ENCODE measurements around the gene RCAN1. TPM values are rescaled to one million over a fixed set of nuclear protein-coding genes. Genes with fewer than 3 reads are reported as not detected.

Gene RCAN1
- total RNA-seq, 1 experiment from 2014 or later = 16.8 TPM

DNA sequence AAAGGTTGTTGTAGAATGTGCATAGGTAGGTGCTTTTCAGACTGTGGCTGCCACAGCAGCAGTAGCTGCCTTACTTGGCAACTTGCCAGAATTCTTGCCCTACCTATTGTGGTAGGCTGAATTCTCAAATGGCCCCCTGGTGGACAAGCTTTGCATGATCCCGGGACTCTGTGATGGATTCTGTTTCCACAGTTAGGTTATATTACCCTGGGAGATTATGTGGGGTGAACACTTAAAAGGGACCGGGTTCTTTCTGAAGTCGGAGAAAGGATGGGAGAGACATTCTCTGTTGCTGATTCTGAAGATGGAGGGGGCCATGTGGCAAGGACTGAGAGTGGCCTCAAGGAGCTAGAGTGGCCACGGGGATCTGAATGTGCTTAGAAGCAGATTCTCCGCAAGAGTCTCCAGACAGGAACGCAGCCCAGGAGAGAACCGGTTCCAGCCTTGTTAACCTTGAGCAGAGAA, 70.8 kb downstream of the RCAN1 start:
- peak; percentile 62 for DNase-seq (ENCODE audit: low read depth)

GRCh38 chr21:34543017-34543416, 71.9 kb downstream of the RCAN1 start:
- no peak for DNase-seq (ENCODE audit: low read depth)

DNA sequence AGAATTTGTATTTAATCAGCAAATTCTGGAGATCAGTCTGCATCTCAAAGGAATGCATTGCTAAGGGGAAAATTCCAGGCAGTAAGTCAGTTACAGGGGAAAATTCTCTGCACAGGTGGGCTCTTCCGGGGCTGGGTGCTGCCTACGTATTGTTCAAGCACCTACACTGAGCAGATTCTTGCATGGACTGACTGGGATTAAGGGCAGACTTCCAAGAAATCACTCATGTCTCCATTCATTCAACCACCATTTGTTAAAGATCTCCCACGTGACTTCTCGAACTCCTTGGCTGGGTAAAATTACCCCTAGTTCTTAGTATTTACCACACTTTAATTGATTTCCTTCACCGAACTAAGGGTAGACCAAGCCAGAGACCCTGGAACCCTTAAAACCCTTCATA, 74.7 kb downstream of the RCAN1 start:
- no peak for DNase-seq (ENCODE audit: low read depth)

GRCh38 chr21:34537838-34538237, 77.1 kb downstream of the RCAN1 start:
- DNase-seq (ENCODE audit: low read depth) = no peak

DNA sequence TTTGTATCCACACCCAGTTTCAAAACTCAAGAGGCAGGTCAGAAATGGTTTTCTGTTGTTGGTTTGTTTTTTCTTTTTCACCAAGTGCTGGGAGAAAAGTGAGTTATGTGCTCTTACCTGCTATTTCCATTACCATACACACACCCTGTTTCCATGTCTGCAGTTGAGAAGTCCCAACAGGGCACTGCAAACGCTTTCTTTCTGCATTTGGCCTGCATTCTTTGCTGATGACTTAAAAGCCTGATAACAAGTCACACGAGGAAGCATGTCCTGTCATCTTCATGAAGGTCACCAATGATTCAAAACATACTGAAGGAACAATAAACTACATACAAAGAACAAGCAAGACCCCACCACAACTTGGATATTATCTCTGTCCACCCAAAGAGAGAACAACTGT, 78.1 kb downstream of the RCAN1 start:
- no peak for DNase-seq (ENCODE audit: low read depth)

GRCh38 chr21:34536311-34536710, 78.6 kb downstream of the RCAN1 start:
- DNase-seq (ENCODE audit: low read depth) = no peak

DNA sequence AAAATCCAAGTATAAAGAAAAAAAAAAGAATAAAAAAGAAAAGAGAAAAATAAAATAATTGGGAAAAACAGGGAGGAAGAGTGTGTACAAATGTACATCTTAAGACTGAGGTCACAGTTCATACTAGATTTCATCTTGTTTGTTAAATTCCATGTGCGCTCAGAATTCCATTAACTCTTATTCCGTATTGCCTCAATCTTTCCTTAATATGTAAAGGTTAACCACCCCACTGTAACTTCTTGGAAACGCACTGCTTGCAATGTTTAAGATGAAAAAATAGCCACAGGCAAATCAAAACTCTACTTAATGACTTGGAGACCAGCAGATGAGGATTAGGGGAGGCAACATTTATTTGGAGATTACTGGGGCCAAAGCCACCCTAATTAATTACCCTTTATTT, 79.0 kb downstream of the RCAN1 start:
- no peak for DNase-seq (ENCODE audit: low read depth)

GRCh38 chr21:34534522-34534921, 80.4 kb downstream of the RCAN1 start:
- DNase-seq (ENCODE audit: low read depth) = peak; percentile 59

DNA sequence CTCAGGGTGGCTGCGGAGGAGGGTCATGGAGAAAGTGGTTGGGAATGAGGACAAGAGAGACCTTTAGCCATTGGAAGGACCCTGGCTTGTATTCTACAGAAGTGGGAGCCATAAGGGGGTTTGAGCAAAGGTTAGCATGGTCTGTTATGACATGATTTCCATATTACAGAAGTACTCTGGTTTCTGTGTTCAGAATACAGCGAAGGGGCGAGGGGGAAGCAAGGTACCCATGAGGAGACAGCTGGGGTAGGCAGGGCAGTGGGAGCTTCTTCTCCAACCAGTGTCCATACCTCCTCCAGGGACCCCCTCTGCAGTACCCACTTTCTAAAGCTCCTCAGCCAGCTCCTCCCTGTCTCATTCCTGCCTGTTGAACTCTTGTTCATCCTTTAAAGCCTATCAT, 81.0 kb downstream of the RCAN1 start:
- DNase-seq (ENCODE audit: low read depth) = no peak

DNA sequence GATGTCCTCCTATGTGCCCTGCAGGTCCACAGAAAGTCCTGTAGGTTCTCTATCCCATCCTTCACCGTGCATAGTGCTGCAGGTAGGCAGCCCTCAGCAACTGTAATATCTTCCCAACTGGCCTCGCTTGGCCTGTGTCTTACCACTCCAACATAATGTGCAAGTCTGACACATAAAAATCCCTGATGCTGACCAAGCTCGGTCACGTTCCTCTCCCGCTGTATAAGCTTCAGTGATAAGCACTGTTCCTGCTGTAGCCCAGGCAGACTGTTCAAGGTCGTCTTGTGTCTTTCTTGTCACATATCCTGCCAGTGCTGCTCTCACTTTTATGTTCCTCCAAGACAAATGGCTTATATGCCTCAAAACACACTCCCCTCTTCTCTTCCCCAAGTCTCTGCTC, 83.5 kb downstream of the RCAN1 start:
- DNase-seq (ENCODE audit: low read depth) = no peak

DNA sequence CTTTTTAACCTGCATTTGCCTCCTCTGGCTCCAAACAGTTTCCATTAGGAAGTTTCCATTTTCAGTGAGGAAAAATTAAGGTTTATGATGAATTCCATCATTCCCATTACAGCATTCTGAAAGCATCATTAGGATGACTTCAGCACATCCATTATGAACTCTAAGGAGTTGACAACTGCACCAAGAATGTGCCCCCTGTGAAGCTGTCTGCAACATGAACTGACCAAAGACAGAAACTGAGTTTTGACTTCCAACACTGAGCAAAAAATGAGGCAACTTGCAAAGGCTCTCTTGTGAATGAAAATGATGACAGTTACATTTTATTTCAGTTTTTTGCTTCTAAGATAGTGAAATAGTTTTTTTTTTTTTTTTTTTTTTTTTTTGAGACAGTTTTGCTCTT, 84.7 kb downstream of the RCAN1 start:
- no peak for DNase-seq (ENCODE audit: low read depth)

DNA sequence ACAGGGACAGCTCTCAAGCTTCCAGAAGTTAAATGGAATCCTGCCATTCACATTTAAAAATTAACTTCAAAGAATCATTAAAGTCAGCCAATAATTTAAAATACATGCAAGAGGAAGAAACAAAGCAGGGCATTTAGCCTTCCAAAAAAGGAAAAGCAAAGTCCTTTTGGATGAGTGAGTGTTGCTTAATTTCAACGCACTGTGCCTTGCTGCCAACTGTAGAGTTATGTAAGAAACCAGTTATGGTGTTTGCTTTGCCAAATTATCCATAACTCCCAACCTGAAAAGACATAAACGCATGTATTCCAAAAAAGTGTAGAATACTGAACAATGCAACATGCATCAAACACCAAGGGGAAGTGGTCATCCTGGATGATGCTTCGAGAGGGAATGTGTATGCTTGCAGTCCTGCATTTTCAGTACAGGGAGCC, 86.8 kb downstream of the RCAN1 start:
- DNase-seq (ENCODE audit: low read depth) = no peak

GRCh38 chr21:34526618-34527290, 88.2 kb downstream of the RCAN1 start:
- peak; percentile 99 for DNase-seq (ENCODE audit: low read depth)

- DNase-seq (ENCODE audit: low read depth) = no peak
Measured at GRCh38 chr21:34526241-34526617, 88.7 kb downstream of the RCAN1 start.

DNA sequence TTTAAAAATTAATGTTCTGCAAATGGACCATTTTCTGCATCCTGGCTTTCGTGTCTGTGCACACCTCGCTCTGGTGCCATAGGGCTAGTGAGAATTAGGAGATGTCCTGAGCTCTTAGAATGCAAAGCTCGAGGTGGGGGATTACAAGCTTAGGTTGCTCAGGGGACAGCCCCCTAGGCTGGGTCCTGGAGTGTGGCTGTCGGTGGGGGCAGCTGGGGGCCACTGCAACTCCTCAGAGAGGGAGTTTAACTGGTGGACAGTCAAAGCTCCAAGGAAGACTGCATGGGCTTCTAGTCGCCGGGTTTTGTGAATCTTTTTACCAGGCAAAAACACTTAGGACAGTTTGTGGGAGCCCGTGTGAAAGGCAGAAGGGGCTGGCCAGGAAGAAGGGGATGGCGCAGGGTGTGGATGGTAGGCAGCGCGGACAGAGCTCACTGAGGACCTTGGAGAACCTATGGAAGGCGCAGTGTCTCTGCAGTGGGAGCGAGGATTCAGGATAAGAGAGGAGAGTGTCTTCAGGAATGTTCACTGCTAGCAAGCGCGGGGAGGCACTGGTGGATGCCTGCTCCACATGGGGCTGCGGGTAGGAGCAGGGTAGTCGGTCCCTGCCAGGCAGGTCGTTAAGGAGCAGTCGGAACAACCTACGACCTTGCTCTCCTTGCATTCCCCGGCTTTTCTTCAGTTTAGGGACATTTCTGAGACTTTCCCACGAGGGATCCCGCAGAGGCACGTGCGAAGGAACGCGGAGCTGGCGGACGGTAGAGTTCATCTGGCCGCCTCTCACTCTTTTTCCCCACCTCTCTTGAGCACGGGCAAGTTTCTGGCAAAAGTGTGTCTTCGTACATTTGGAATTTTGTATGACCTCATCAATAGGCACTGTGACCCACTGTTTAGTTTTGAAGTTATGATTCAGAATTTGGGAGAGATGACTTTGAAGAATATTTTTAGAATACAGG, 90.0 kb downstream of the RCAN1 start:
- peak; percentile 32 for DNase-seq (ENCODE audit: low read depth)

DNA sequence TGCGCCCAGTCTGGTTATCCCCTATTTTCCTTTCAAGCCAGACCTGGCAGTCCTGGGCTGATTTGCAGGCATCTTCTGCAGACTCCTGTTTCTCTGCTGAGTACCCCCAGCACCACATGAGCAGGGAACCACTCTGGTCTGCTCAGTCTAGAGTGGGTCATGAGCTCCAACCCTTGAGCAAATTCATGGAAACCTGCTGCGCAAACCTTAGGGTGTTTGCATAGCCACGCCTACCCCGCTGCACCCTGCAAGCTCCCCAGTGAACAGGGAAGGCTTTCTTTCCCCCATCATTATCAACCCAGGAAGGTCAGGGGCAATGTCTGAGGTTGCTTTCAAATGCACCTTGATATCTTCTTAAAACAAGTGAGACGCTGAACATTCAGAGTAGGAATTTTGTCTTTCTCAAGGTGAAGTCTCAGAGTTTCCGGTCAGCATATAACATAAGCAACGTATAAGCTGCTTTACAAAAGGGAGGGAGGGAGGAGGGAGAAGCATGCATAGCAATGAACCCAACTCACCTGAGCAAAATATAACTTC, 91.8 kb downstream of the RCAN1 start:
- DNase-seq (ENCODE audit: low read depth) = no peak

GRCh38 chr21:34522284-34522683, 92.6 kb downstream of the RCAN1 start:
- DNase-seq (ENCODE audit: low read depth) = no peak

- no peak for DNase-seq (ENCODE audit: low read depth)
Measured at GRCh38 chr21:34521561-34521960, 93.4 kb downstream of the RCAN1 start.

DNA sequence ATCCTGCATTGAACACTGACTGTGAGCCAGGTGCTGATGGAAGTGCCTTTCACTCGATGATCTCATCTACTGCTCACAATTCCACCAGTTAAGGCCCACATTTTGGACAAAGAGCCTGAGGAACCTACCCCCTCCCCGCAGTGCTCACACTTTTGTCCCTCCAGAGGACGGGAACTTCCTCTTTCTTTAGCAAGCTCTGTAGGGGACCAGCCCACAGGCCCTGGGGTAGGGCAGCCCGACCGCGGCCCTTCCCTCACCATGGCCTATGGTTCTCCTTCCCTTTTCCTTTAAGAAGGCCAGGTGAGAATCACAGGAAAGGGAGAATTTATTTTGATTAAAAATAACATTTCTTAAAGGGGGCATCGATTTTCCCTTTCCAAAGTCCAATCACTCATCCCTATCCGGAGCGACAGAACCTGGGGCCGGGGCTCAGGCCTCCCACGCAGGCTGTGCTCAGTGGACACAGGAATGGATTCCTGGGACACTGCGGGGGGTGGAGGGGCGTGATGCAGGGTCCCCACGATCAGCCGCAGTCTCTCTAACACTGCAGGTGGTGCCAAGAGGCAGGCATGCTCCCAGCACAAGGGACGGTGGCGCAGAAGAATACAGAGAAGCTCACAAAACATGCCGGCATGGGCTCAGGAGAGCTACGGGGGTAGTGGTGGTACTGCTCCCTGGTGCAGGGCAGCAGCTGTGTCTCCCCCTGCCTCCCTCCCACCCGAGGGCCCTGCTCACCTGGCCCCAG, 94.0 kb downstream of the RCAN1 start:
- no peak for DNase-seq (ENCODE audit: low read depth)

- DNase-seq (ENCODE audit: low read depth) = no peak
Measured at GRCh38 chr21:34520281-34520680, 94.6 kb downstream of the RCAN1 start.

DNA sequence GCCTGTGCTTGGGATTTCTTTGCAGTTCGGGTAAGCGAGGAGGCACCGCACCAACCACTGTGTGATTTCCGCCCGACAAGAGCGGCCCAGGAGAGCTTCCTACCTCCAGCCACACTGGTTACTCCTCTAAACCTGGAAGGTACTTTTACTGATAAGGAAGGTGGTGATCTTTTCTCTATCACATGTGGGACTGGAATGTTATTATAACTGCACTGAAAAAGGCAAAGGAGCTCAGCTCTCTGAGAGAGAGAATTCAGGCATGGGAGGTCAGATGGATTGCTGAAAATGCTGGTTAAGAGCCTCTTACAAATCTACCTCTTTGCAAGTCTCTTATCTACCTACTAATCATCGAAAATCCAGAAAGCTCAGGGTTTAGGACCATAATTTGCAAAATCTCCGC, 95.2 kb downstream of the RCAN1 start:
- DNase-seq (ENCODE audit: low read depth) = no peak

GRCh38 chr21:34519016-34519415, 95.9 kb downstream of the RCAN1 start:
- no peak for DNase-seq (ENCODE audit: low read depth)
